ENCODE results near the gene SAA1.
"Not testable (repeated sequence)": the region's sequence is repeated elsewhere in the genome, so short reads cannot be mapped to it uniquely, and the experiment has no call there.

Gene SAA1

GRCh38 chr11:18265949-18266348, at the start of gene SAA1:
TSS of gene SAA1 (plus strand) at chr11:18266264. CDS start at chr11:18266888, 624 bp downstream.
- no peak for DNase-seq (ENCODE audit: low read depth in 3 of 3)

GRCh38 chr11:18221274-18221876, 44.7 kb upstream of the SAA1 start:
- no peak for DNase-seq (ENCODE audit: low read depth in 3 of 3)

- DNase-seq (ENCODE audit: low read depth in 3 of 3) = no peak
Observed at GRCh38 chr11:18222814-18223421, 43.1 kb upstream of the SAA1 start.

- DNase-seq (ENCODE audit: low read depth in 3 of 3) = no peak
Observed at GRCh38 chr11:18223591-18224387, 42.3 kb upstream of the SAA1 start.

GRCh38 chr11:18225913-18226312, 40.2 kb upstream of the SAA1 start:
- no peak for DNase-seq (ENCODE audit: low read depth in 3 of 3)

DNA sequence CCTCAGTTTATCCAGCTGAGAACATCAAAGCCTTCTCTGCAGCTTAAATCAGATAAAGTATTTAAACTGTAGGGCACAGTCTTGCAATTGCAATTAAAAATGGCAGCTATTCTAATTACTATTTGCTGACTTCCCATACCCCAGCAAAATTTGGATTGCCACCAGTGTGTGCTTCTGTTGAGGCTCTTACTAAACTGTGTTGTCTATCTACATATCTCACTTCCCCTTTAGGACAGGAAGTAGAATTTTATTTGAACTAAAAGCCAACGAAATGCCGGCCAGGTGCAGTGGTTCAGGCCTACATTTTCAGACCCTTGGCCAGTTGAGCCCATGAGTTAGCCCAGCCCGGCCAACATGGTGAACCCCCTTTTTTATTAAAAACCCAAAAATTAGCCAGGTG, 36.6 kb upstream of the SAA1 start:
- no peak for DNase-seq (ENCODE audit: low read depth in 3 of 3)

- no peak for DNase-seq (ENCODE audit: low read depth in 3 of 3)
Observed at GRCh38 chr11:18230859-18231258, 35.2 kb upstream of the SAA1 start.

DNA sequence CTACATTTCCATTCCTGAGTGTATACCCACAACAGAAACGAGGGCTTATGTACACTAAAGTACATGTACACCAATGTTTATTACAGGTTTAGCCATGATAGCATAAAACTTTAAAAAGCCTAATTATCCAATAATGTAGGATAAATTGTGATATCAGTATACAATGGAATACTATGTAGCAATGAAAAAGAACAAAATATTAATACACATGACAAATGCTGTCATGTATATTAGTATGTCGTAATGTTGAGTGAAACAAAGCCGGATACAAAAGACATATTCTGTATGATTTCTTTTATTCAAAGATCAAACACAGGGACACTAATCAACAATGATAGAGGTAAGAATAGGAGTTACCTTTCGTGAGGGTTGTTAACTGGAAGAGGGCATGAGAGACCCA, 32.2 kb upstream of the SAA1 start:
- DNase-seq (ENCODE audit: low read depth in 3 of 3) = no peak

DNA sequence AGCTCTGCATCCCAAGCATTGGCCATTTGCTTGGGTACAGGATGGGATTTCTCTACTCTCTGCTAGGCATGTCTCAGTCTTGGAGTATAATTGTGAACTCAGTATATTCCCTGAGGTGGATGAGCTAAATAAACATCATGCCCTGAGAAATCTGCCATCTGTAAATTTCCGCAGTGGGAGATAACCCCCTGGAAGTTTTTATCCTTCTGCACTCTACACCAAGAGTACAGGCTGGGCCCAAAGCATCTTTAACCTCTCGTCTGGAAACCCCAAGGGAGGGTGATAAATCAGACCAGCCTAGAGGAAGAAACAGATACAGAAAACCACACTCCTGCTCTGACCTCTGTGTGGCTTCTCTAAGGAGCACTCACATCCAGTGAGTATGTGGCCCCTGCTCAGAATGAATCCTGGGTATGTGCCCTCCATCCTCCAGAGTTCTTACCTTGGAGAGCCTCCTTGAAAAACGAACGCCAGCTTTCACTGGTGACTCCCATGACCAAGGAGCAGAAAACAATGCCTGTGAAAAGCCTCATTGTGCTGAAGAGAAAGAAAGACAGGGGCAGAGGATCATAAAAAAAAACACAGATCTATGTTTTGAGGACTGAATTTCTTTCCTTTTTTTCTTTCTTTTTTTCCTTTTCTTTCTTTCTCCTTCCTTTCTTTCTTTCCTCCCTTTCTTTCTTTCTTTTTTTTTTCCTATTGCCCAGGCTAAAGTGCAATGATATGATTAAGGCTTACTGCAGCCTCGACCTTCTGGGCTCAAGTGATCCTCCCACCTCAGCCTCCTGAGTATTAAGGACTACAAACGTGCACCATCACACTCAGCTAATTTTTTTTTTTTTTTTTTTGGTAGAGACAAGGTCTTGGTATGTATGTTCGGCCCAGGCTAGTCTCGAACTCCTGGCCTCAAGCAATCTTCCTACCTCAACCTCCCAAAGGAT, 30.4 kb upstream of the SAA1 start:
- no peak for DNase-seq (ENCODE audit: low read depth in 3 of 3)

GRCh38 chr11:18236664-18237356, 29.3 kb upstream of the SAA1 start, which contains the start of gene SAA4:
TSS of gene SAA4 (minus strand) at chr11:18236802. CDS start at chr11:18235926, 876 bp downstream.
- no peak for DNase-seq (ENCODE audit: low read depth in 3 of 3)

- no peak for DNase-seq (ENCODE audit: low read depth in 3 of 3)
Observed at GRCh38 chr11:18239655-18240054, 26.4 kb upstream of the SAA1 start.

- DNase-seq (ENCODE audit: low read depth in 3 of 3) = peak; percentile 16 to 47 (median 44)
Observed at GRCh38 chr11:18243783-18244362, 22.2 kb upstream of the SAA1 start.

DNA sequence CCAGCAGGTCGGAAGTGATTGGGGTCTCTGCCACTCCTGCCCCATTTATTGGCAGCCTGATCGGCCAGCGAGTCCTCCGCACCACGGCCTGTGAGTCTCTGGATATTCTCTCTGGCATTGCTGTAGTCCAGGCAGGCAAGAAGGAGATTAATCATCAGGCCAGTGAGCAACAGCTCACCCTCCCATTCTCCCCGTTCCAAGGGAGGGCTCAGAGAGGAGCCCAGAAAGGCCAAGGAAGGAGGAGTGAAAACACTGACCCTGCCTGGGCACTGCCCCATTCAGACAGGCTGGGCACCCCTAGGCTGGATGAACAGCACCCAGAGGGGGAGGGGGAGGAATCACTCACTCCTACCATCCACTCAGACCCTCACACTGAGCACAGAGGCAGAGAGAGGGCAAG, 20.7 kb upstream of the SAA1 start:
- no peak for DNase-seq (ENCODE audit: low read depth in 3 of 3)

DNA sequence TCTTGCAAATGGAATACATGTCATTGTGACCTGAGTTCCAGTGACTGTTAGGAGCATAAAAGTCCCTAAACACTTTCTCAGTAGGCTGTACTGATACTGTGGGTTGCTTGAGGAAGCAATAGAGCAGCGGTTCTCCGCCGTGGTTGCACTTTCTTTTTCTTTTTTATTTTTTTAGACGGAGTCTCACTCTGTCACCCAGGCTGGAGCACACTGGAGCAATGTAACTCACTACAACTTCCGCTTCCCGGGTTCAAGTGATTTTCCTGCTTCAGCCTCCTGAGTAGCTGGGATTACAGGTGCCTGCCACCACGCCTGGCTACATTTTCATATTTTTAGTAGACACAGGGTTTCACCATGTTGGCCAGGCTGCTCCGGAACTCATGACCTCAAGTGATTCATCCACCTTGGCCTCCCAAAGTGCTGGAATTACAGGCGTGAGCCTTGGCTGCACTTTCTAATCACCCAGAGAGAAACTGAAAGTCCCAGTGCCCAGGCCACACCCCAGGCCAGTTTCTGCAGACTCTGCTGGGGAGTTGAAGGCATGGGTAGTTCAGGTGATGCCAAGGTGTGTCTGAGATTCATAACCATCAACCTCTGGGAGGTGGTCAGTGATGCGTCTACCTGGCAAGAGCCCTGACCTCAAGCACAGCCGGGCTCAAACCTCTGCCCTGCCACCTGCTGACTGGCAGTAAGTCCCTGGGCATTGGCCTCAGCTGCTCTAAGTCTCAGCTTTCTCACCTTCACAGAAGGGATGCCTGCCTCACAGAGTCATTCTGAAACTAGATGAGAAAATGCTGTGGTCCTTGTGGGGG, 19.5 kb upstream of the SAA1 start:
- not testable (repeated sequence) for DNase-seq (ENCODE audit: low read depth in 3 of 3)

DNA sequence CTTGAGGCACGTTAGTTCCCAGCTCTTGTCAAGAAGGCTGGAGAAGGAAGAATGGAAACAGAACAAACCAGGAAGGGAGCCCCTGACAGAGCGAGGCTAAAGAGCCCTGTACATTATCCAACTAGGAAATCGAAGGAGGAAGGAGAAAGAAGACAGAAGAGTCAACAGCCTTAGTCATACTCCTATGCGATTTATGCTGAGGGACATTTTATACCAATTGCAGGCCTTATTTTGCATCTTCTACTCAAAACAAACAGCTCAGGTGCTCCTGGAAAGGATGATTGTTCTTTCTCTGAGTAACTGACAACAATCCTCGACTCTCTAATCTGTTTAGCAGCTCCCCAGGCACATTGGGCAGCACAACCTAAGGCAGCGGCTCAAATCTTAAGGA, 18.9 kb upstream of the SAA1 start:
- not testable (repeated sequence) for DNase-seq (ENCODE audit: low read depth in 3 of 3)

- DNase-seq (ENCODE audit: low read depth in 3 of 3) = no peak
Observed at GRCh38 chr11:18248561-18248960, 17.5 kb upstream of the SAA1 start, which contains the start of gene SAA2. TSS of gene SAA2 (minus strand) at chr11:18248668. CDS start at chr11:18248011, 657 bp downstream.

GRCh38 chr11:18253233-18253632, 12.8 kb upstream of the SAA1 start:
- DNase-seq (ENCODE audit: low read depth in 3 of 3) = no peak

DNA sequence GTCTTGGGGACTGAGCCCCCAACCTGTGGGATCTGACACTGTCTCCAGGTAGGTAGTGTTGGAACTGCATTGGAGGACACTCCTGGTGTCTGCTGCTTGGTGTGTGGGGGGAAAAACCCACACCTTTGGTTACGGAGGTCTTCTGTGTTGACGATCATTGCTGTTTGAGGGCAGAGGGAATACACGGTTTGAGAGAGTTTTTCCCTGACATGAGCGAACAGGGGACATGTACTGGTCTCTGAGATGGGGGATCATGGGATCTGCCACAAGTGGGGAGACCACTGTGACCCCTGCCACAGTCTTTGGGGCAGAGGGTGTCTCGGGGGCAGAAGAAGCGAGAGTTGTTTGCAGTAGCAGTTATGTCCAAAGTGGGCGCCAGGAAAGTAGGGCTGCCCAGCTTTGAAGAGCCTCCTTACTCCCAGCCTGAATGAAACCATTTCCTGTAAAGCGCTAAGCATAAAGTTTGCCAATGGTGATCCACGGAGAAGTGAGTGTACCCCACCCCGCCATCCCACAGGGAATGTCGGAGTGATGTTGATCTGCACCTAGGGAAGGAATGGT, 12.2 kb upstream of the SAA1 start:
- DNase-seq (ENCODE audit: low read depth in 3 of 3) = no peak

GRCh38 chr11:18254781-18255361, 11.2 kb upstream of the SAA1 start:
- no peak for DNase-seq (ENCODE audit: low read depth in 3 of 3)

Measured in stimulated activated CD4-positive, alpha-beta T cell treated with anti-CD3 and anti-CD28 coated beads, TNF-alpha, amount 100 ng/mL, for 24 hours (primary cell).